ENCODE results near the gene GLOD5.

DNA sequence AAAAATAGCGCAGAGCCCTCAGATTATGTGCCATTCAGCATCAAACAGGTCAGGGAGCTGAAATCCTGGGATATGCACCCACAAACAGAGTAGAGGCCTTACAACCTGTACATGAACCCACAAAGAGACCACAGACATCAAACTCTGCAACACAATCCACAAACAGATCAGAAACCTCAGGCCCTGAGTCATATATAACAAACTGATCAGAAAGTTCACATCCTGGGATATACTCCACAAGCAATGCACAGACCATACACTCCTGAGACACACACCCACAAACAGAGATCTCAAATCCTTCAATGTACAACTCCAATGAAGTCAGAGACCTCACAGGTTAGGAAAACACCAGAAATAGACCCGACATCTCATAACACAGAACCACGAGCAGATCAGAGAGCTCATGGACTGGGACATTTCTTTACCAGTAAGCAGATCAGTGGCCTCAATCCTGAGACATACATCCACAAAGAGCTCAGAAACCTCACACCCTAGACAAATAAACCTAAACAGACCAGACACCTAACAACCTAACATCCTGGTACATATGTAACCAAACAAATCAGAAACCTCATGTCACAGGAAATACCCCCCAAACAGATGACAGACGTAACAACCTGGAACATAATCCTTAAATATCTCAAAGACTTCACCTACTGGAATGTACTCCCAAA lies 40.8 kb upstream of the GLOD5 start:
- TF ChIP-seq POLR2AphosphoS5 (IDR thresholded peaks at IDR 0.05) (no peak), REST (IDR thresholded peaks at IDR 0.05; ENCODE audit: borderline replicate concordance) (no peak), EP300 (conservative IDR thresholded peaks at IDR 0.05; ENCODE audit: poor library complexity, severe bottlenecking) (no peak), RAD21 (conservative IDR thresholded peaks at IDR 0.05) (no peak), SMC3 (conservative IDR thresholded peaks at IDR 0.05; ENCODE audit: poor library complexity) (no peak)
- TF ChIP-seq, protein P1, sequence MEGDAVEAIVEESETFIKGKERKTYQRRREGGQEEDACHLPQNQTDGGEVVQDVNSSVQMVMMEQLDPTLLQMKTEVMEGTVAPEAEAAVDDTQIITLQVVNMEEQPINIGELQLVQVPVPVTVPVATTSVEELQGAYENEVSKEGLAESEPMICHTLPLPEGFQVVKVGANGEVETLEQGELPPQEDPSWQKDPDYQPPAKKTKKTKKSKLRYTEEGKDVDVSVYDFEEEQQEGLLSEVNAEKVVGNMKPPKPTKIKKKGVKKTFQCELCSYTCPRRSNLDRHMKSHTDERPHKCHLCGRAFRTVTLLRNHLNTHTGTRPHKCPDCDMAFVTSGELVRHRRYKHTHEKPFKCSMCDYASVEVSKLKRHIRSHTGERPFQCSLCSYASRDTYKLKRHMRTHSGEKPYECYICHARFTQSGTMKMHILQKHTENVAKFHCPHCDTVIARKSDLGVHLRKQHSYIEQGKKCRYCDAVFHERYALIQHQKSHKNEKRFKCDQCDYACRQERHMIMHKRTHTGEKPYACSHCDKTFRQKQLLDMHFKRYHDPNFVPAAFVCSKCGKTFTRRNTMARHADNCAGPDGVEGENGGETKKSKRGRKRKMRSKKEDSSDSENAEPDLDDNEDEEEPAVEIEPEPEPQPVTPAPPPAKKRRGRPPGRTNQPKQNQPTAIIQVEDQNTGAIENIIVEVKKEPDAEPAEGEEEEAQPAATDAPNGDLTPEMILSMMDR (IDR thresholded peaks at IDR 0.05; ENCODE audit: poor library complexity, severe bottlenecking), result no peak

Measured in neural cell (in vitro differentiated cells).